GM18858 (cell line): ENCODE data around the gene TMEM192.
"Not testable (repeated sequence)": the region's sequence is repeated elsewhere in the genome, so short reads cannot be mapped to it uniquely, and the experiment has no call there.

Experiments
- ATAC-seq: cut with Tn5 transposase; IDR thresholded peaks from one replicate; pipeline ENCODE4 v1.9.1; 2021; ENCODE audit not compliant: unreplicated experiment

The TMEM192 gene

GRCh38 chr4:165094873-165095272 is 17.8 kb downstream of the TMEM192 start:
- no peak for ATAC-seq

DNA sequence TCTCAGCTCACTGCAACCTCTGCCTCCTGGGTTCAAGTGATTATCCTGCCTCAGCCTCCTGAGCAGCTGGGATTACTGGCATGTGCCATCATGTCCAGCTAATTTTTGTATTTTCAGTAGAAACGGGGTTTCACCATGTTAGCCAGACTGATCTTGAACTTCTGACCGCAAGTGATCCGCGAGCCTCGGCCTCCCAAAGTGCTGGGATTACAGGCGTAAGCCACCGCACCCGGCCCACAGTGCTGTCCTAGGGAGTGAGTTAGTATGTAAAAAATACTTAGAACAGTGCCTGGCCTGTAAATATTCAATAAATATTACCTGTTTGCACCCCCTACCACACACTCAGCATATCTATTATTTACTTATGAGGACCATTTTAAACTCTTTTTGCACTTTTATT is 20.5 kb downstream of the TMEM192 start:
- not testable (repeated sequence) for ATAC-seq

DNA sequence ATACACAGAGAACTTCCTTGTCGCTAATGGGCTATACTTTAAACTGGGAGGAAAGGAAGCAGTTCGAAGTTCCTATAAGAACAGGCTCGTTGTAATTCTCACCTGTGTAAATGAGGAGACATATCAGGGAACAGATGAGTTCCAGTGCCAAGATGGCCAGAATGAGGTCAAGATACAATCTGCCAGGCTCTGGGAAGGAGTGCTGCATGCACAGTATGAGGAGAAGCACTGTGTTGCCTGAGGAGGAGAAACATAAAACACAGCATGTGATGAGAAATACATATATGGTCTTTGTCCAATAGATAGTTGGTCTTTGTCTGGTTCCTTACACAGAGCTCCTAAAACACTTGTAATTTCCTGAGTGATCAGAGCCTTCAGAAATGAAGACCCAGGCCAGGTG is 24.3 kb downstream of the TMEM192 start:
- ATAC-seq: no peak

DNA sequence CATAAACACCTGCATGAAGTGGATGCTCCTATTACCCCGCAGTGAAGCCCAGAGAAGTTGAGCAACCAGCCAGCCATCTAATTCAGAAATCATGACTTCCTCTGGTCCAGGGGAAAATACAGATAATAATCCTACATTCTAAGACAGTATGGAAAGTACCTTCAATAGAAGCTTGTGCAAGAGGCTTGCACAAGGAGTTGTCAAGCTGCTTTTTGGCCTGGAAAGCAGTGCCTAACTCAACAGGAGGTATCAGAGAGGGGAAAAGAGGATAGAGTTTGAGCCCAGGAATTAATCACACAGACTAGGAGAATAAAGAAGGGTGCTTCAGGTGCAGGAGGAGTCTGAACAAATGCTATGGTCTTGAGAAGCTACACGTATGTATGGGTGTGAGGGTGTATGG is 26.7 kb downstream of the TMEM192 start:
- ATAC-seq: no peak

GRCh38 chr4:165084787-165085186 is 27.9 kb downstream of the TMEM192 start:
- not testable (repeated sequence) for ATAC-seq

DNA sequence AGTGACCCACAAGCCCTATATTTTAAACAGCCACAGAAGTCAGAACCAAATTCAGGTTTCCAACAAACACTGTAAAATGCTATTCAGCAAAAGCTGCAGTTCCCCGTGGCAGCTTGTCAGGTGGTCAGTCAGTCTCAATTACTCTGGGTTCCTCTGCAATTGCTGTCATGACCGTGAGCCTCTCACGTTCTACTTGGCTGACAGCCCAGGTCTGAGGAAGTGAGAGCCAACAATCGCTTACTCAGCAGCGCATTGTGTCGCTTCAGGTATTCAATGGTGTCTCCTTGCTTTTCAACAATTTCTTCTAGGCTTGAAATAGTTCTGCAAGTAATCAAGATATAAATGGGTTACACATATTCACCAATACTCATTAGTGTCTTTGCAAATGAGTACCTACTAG is 33.2 kb downstream of the TMEM192 start:
- ATAC-seq: peak; percentile 80

GRCh38 chr4:165077034-165077578 is 35.6 kb downstream of the TMEM192 start:
- no peak for ATAC-seq

- not testable (repeated sequence) for ATAC-seq
These were observed 39.3 kb downstream of the TMEM192 start for GRCh38 chr4:165073346-165073745.

GRCh38 chr4:165070560-165070959 is 42.1 kb downstream of the TMEM192 start:
- no peak for ATAC-seq

DNA sequence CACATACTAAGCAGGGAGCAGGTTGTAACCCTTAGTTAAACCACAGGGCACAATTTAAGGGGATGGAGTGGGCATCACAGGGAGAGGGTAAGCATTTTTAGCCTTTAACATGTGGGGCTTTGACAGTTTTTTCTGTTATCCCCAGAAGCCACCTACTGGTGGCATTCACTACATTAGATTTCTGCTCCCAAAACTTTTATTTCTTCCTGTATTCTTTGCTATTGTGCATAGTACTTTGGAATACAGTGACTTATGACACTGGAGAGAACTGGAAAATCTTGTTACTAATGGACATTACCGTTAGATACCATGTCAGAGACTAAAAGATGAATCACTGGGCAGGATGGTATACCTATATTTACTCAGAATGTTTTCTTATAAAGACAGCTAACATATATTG is 51.7 kb downstream of the TMEM192 start:
- ATAC-seq: no peak

GRCh38 chr4:165059386-165059785 is 53.3 kb downstream of the TMEM192 start:
- ATAC-seq: no peak

DNA sequence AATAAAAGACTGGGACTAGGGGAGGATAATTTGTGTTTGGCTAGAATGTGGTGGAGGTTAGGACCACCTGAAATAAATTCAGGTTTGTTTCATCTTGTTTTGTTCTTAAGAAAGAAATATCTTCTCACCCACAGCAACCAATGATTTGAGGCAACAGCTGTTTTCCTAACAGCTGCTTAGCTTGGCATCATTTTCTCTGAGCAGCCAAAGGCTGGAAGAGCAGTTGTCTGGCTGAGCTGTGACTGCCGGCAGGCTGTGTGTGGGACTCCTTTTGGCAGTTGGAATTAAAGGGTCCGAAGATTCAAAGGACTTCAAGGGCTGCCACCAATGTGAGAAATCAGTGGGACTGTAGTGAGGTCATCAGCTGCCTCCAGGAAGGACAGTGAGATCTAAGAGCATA is 54.0 kb downstream of the TMEM192 start:
- no peak for ATAC-seq

DNA sequence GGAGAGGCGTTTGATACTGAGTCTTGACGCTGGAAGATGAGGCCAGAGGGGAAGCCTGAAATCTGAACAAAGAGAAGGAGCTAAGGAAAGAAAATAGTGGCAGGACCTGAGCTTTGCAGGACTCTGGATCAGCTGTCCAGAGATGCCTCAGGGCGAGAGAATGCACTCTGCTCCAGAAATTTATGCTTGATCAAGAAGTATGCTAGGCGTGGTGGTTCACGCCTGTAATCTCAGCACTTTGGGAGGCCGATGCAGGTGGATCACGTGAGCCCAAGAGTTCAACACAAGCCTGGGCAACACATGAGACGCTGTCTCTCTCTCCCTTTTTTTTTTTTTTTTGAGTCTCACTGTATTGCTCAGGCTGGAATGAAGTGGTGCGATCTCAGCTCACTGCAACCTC is 57.1 kb downstream of the TMEM192 start:
- no peak for ATAC-seq

GRCh38 chr4:165053645-165054044 is 59.0 kb downstream of the TMEM192 start, which contains the start of gene TRIM75:
TRIM75 (plus strand) TSS chr4:165053866; CDS start chr4:165059148, 5,282 bp downstream.
- no peak for ATAC-seq

DNA sequence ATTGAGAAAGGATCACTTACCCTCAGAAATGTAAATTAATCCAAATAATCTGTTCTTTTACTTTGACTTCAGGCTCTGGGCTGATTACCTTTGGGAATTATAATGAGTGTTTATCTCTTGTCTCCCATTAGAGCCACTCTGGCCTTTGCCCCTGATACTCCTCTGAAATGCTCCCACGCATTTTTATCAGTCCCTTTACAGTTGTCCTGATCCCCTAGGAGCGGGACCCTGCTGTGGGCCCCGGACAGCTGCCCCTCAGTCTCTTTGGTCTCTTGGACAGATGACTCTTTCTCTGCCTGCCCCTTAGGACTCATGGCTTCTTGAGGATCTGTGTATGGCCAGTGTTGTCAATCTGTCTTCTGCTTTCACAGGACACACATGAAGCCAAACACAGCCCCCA is 60.0 kb downstream of the TMEM192 start:
- no peak for ATAC-seq

DNA sequence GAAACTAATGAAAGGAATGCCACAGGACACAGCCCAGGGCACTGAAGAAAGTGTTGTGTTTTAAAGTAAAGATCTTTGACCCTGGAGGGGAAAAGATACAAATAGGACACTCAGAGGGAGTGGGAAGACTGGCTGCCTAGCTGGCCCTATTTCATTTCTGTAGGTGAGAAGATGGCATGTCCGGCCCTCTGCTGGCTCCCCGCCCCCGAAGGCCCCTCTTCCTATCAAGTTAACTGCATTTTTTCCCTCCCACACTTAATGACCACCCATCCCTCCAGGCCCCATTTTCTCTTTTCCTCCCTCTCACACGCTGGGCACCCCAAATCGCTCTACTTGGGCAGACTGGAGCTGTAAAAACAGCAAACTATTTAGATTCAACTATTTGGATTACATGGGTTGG is 64.5 kb downstream of the TMEM192 start:
- ATAC-seq: no peak

- no peak for ATAC-seq
These were observed 81.0 kb downstream of the TMEM192 start, which contains the start of gene TRIM60 for GRCh38 chr4:165031436-165032211. TRIM60 (plus strand) TSS chr4:165031999; CDS start chr4:165040073, 8,074 bp downstream.

DNA sequence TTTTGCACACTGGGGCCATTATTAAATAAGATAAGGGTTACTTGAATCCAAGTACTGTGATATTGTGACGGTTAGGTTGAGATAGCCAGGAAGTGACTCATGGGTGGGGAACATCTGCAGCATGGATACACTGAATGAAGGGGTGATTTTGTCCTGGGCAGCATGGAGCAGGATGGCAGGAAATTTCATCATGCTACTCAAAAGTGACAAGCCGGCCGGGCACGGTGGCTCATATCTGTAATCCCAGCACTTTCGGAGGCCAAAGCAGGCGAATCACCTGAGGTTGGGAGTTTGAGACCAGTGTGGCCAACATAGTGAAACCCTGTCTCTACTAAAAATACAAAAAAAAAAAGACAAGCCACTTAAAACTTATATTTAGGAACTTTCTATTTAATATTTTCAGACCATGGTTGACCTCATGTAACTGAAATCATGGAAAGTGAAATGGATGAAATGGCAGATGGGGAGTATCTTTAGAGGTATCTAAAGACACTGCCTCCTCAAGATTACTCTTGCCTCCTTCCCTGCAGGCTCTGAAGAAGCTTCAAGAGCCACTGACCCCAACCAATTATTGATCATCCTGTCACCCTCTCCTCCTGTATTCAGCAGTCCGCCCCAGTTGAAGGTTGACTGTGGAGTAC is 84.8 kb downstream of the TMEM192 start:
- no peak for ATAC-seq

- ATAC-seq: not testable (repeated sequence)
These were observed 86.9 kb downstream of the TMEM192 start for GRCh38 chr4:165025782-165026181.
